NCI-H510A (cell line): ENCODE data around the gene EXOC5.
A peak's percentile ranks its signal among the peaks of the same experiment; 100 is the strongest.
"Not testable (repeated sequence)": the region's sequence is repeated elsewhere in the genome, so short reads cannot be mapped to it uniquely, and the experiment has no call there.

Experiments
- DNase-seq: peaks from one replicate; lab custom pipeline; 2025; lab: John Stamatoyannopoulos, UW

The EXOC5 gene

GRCh38 chr14:57258221-57258620 is 10.5 kb downstream of the EXOC5 start:
- not testable (repeated sequence) for DNase-seq

GRCh38 chr14:57254884-57255283 is 13.8 kb downstream of the EXOC5 start:
- DNase-seq, result no peak

GRCh38 chr14:57246933-57247657 is 21.6 kb downstream of the EXOC5 start:
- no peak for DNase-seq

- no peak for DNase-seq
Measured at GRCh38 chr14:57245941-57246340, 22.8 kb downstream of the EXOC5 start.

- DNase-seq, result no peak
Measured at GRCh38 chr14:57244106-57244505, 24.6 kb downstream of the EXOC5 start.

- no peak for DNase-seq
Measured at GRCh38 chr14:57243320-57243719, 25.4 kb downstream of the EXOC5 start.

- not testable (repeated sequence) for DNase-seq
Measured at GRCh38 chr14:57240115-57240514, 28.6 kb downstream of the EXOC5 start.

- DNase-seq, result no peak
Measured at GRCh38 chr14:57232006-57232405, 36.7 kb downstream of the EXOC5 start.

GRCh38 chr14:57228320-57228719 is 40.4 kb downstream of the EXOC5 start:
- DNase-seq, result not testable (repeated sequence)

GRCh38 chr14:57227083-57227482 is 41.6 kb downstream of the EXOC5 start:
- no peak for DNase-seq

GRCh38 chr14:57221931-57222330 is 46.8 kb downstream of the EXOC5 start:
- no peak for DNase-seq

GRCh38 chr14:57212919-57213318 is 55.8 kb downstream of the EXOC5 start:
- DNase-seq, result no peak

- DNase-seq, result no peak
Measured at GRCh38 chr14:57209561-57209960, 59.1 kb downstream of the EXOC5 start.

GRCh38 chr14:57205938-57206337 is 62.8 kb downstream of the EXOC5 start:
- DNase-seq, result no peak

GRCh38 chr14:57202672-57203071 is 66.0 kb downstream of the EXOC5 start:
- DNase-seq, result not testable (repeated sequence)

- no peak for DNase-seq
Measured at GRCh38 chr14:57199921-57200320, 68.8 kb downstream of the EXOC5 start.

GRCh38 chr14:57189070-57189469 is 79.6 kb downstream of the EXOC5 start:
- DNase-seq, result peak; percentile 30

- no peak for DNase-seq
Measured at GRCh38 chr14:57182760-57183503, 85.8 kb downstream of the EXOC5 start.

GRCh38 chr14:57179273-57179672 is 89.4 kb downstream of the EXOC5 start:
- no peak for DNase-seq

- no peak for DNase-seq
Measured at GRCh38 chr14:57174466-57174865, 94.2 kb downstream of the EXOC5 start.

- DNase-seq, result no peak
Measured at GRCh38 chr14:57171903-57172302, 96.8 kb downstream of the EXOC5 start.

- no peak for DNase-seq
Measured at GRCh38 chr14:57171363-57171762, 97.3 kb downstream of the EXOC5 start.

- DNase-seq, result no peak
Measured at GRCh38 chr14:57169901-57170300, 98.8 kb downstream of the EXOC5 start.
